ENCODE results near the gene TACSTD2. TPM values are rescaled to one million over a fixed set of nuclear protein-coding genes. Genes with fewer than 3 reads are reported as not detected.
"Not testable (repeated sequence)": the region's sequence is repeated elsewhere in the genome, so short reads cannot be mapped to it uniquely, and the experiment has no call there.

The TACSTD2 gene
- polyA plus RNA-seq, 1 donor from 2014 or later = not detected

DNA sequence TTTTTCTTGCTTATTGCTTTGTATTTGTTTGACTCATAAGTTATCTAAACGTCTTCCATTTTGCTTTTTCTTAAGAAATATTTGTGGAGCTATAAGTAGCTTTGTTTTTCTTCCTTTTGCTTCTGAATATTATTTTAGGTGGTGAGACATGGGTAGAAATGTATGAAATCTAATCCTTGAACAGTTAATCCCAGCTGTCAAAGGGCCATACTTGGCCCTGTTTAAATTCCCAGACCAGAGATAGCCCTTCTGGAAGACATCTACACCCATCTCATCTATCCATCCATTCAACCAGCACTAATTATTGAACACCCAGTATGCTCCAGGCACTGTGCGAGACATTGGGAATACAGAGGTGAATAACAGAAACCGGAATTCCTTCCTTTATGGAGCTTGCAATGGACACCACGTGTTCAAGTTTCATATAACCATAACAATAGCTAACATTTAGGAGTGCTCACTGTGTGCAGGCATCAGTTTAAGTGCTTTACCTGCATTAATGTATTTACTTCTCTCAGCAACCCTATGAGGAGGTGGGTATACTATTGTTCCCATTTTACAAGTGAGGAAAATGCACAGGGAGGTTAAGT is 8.7 kb downstream of the TACSTD2 start:
- Histone ChIP-seq H4K20me1 (ENCODE audit: insufficient read depth) (no peaks in the 10 kb centered on the region), H3K79me2 (replicated peaks; ENCODE audit: insufficient read depth, low read length) (no peaks in the 10 kb centered on the region), H3K4me3 (ENCODE audit: low read length) (no peak overlapping the region), H2AFZ (ENCODE audit: low read depth, low read length) (no peak overlapping the region), H3K9ac (ENCODE audit: low read length) (no peak overlapping the region), H3K9me3 (ENCODE audit: low read length) (no peaks in the 10 kb centered on the region), H3K36me3 (ENCODE audit: insufficient read depth, low read length) (no peaks in the 10 kb centered on the region), H3K4me2 (ENCODE audit: low read length) (no peak overlapping the region), H3K9me2 (ENCODE audit: insufficient read depth, low read length) (no peaks in the 10 kb centered on the region), H3K27ac (ENCODE audit: low read length) (no peak overlapping the region), H3F3A (ENCODE audit: insufficient read depth, low read length, poor library complexity, severe bottlenecking) (no peaks in the 10 kb centered on the region), H3K27me3 (ENCODE audit: insufficient read depth, low read depth, low read length) (no peaks in the 10 kb centered on the region)
- TF ChIP-seq, protein P1, sequence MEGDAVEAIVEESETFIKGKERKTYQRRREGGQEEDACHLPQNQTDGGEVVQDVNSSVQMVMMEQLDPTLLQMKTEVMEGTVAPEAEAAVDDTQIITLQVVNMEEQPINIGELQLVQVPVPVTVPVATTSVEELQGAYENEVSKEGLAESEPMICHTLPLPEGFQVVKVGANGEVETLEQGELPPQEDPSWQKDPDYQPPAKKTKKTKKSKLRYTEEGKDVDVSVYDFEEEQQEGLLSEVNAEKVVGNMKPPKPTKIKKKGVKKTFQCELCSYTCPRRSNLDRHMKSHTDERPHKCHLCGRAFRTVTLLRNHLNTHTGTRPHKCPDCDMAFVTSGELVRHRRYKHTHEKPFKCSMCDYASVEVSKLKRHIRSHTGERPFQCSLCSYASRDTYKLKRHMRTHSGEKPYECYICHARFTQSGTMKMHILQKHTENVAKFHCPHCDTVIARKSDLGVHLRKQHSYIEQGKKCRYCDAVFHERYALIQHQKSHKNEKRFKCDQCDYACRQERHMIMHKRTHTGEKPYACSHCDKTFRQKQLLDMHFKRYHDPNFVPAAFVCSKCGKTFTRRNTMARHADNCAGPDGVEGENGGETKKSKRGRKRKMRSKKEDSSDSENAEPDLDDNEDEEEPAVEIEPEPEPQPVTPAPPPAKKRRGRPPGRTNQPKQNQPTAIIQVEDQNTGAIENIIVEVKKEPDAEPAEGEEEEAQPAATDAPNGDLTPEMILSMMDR (IDR thresholded peaks at IDR 0.05; ENCODE audit: poor library complexity, severe bottlenecking) = no peak
- TF ChIP-seq EZH2 (IDR thresholded peaks at IDR 0.05; ENCODE audit: borderline replicate concordance, insufficient read depth, low read length, poor library complexity, severe bottlenecking) = no peak
- no peak for TF ChIP-seq TAF1 (IDR thresholded peaks at IDR 0.05; ENCODE audit: low read depth)

GRCh38 chr1:58566339-58566738 is 10.7 kb downstream of the TACSTD2 start:
- Histone ChIP-seq H3K4me2 (ENCODE audit: low read length) (no peak overlapping the region), H3K4me3 (ENCODE audit: low read length) (no peak overlapping the region), H3K79me2 (replicated peaks; ENCODE audit: insufficient read depth, low read length) (no peaks in the 10 kb centered on the region), H3K9me2 (ENCODE audit: insufficient read depth, low read length) (no peaks in the 10 kb centered on the region), H2AFZ (ENCODE audit: low read depth, low read length) (no peak overlapping the region), H3K9me3 (ENCODE audit: low read length) (no peaks in the 10 kb centered on the region), H3K9ac (ENCODE audit: low read length) (no peak overlapping the region), H4K20me1 (ENCODE audit: insufficient read depth) (no peaks in the 10 kb centered on the region), H3K27ac (ENCODE audit: low read length) (no peak overlapping the region), H3F3A (ENCODE audit: insufficient read depth, low read length, poor library complexity, severe bottlenecking) (no peaks in the 10 kb centered on the region), H3K36me3 (ENCODE audit: insufficient read depth, low read length) (no peaks in the 10 kb centered on the region), H3K27me3 (ENCODE audit: insufficient read depth, low read depth, low read length) (no peaks in the 10 kb centered on the region)
- TF ChIP-seq POLR2AphosphoS5 (IDR thresholded peaks at IDR 0.05) (no peak), REST (IDR thresholded peaks at IDR 0.05; ENCODE audit: borderline replicate concordance) (no peak), MXI1 (conservative IDR thresholded peaks at IDR 0.05; ENCODE audit: poor library complexity, severe bottlenecking) (no peak), EP300 (conservative IDR thresholded peaks at IDR 0.05; ENCODE audit: poor library complexity, severe bottlenecking) (no peak)

- not testable (repeated sequence) for H3K9me3 ChIP-seq (ENCODE audit: low read length); H3F3A ChIP-seq (ENCODE audit: insufficient read depth, low read length, poor library complexity, severe bottlenecking); H3K79me2 ChIP-seq (replicated peaks; ENCODE audit: insufficient read depth, low read length); H3K27me3 ChIP-seq (ENCODE audit: insufficient read depth, low read depth, low read length); H3K4me2 ChIP-seq (ENCODE audit: low read length); H3K4me3 ChIP-seq (ENCODE audit: low read length); H3K27ac ChIP-seq (ENCODE audit: low read length); H3K9me2 ChIP-seq (ENCODE audit: insufficient read depth, low read length); H2AFZ ChIP-seq (ENCODE audit: low read depth, low read length); H3K36me3 ChIP-seq (ENCODE audit: insufficient read depth, low read length); H4K20me1 ChIP-seq (ENCODE audit: insufficient read depth); H3K9ac ChIP-seq (ENCODE audit: low read length)
Measured at GRCh38 chr1:58563715-58564114, 13.3 kb downstream of the TACSTD2 start.
